Adrenal gland (tissue), 12 donors: ENCODE measurements around the gene SLC35C1. TPM values are rescaled to one million over a fixed set of nuclear protein-coding genes. Genes with fewer than 3 reads are reported as not detected.

Source experiments
- DNase-seq, 7 donors: peaks; one replicate each; pipeline ENCODE4 v3.0.0-alpha.2; 2019 to 2020
- H3K27ac ChIP-seq, 5 donors: fragments of 200-600 bp; sonication (generic) in 4 of 5; 1 replicate in 3 of 5; 2 replicates in 2 of 5; pipeline versions ENCODE4 v1.5.1 to v1.8.0; 2016 to 2020; ENCODE audit warnings: mild to moderate bottlenecking in 1 of 5
- H3K27me3 ChIP-seq: fragments of 200-600 bp; 2 replicates; pipeline ENCODE4 v1.8.0; 2021
- H3K36me3 ChIP-seq, 2 donors: fragments of 200-600 bp; replicated peaks in 1 of 2; 1 replicate in 1 of 2; 2 replicates in 1 of 2; pipeline versions ENCODE4 v1.5.1 to v1.8.0; 2018 to 2022
- H3K4me1 ChIP-seq, 2 donors: fragments of 200-600 bp; replicated peaks in 1 of 2; 1 replicate in 1 of 2; 2 replicates in 1 of 2; pipeline versions ENCODE4 v1.5.1 to v1.8.0; 2018 to 2021
- H3K4me3 ChIP-seq, 4 donors: fragments of 200-600 bp; sonication (generic) in 3 of 4; one replicate each; pipeline ENCODE4 v1.5.1; 2016 to 2018
- H3K9me3 ChIP-seq, 3 donors: fragments of 200-600 bp; sonication (generic) in 1 of 3; replicated peaks in 1 of 3; 1 replicate in 2 of 3; 2 replicates in 1 of 3; pipeline versions ENCODE4 v1.5.1 to v1.8.0; 2016 to 2021
- POLR2A ChIP-seq, 2 donors: fragments of 450-650 bp; IDR thresholded peaks; one replicate each; pipeline ENCODE4 v1.6.1; 2017; ENCODE audit warnings: antibody characterized with exemption in 2 of 2, mild to moderate bottlenecking in 2 of 2, moderate library complexity in 1 of 2
- WGBS, 4 donors: extraction: QIAGEN DNeasy Blood & Tissue Kit in 2 of 4; methylation state at CpG; one replicate each; pipeline versions ENCODE4 v1.1.5 to v1.1.7; 2013 to 2017; 5-methylcytosine and 5-hydroxymethylcytosine counted together
- intact Hi-C, 2 donors: fragments of 100-400 bp; cut with DNase I; formaldehyde crosslinking; loops; one replicate each; pipeline versions ENCODE4 v1.14.1 to v1.15.0; 2022 to 2023
- polyA plus RNA-seq, 3 donors: library from polyadenylated mRNA; stranded (reverse); fragments of 200-250 nt in 2 of 3; fragments of 350-450 nt in 1 of 3; fragmentation: Illumina TruSeq in 1 of 3; extraction: RNeasy Lipid Tissue Mini Kit (QIAGEN cat#74804) in 1 of 3; gene quantifications; one replicate each; pipeline ENCODE4 v1.2.3, GENCODE V29; 2013 to 2014
- total RNA-seq, 9 donors: library from RNA; depleted of rRNA in 4 of 9; stranded (reverse); fragments of >200 nt in 4 of 9; fragments of 120-200 nt in 1 of 9; fragmentation: NEBNext Ultra II Directional in 1 of 9; extraction: Animal tissue kit (Norgen Biotek cat#: 25700) in 1 of 9; gene quantifications; one replicate each; pipeline versions ENCODE4 v1.1.0 to v1.2.4, GENCODE V29; 2013 to 2023
- TF ChIP-seq, protein P1 (sequence below), 6 experiments: fragments of 450-650 bp in 4 of 6; fragments of 200-600 bp in 2 of 6; sonication (generic) in 1 of 6; IDR thresholded peaks; 1 replicate in 5 of 6; 2 replicates in 1 of 6; pipeline versions ENCODE4 v1.5.1 to v1.8.0; 2016 to 2021; ENCODE audit warnings: antibody characterized with exemption in 6 of 6, mild to moderate bottlenecking in 2 of 6, moderate library complexity in 1 of 6
- donor health status: healthy with polysubstance abuse.
- donor health status: Bipolar disorder and iron deficiency.
- donor health status: DM: yes; HTN: yes; CAD: no.
- donor health status: DM: no; HTN: no; CAD: no.
- donor health status: DM: no; HTN: no; CAD: no.
- donor health status: DM: yes; HTN: yes; CAD: no.

SLC35C1 gene
- total and polyA plus RNA-seq, 12 donors, result 4.4 to 17.3 (median 10.1) TPM

DNA sequence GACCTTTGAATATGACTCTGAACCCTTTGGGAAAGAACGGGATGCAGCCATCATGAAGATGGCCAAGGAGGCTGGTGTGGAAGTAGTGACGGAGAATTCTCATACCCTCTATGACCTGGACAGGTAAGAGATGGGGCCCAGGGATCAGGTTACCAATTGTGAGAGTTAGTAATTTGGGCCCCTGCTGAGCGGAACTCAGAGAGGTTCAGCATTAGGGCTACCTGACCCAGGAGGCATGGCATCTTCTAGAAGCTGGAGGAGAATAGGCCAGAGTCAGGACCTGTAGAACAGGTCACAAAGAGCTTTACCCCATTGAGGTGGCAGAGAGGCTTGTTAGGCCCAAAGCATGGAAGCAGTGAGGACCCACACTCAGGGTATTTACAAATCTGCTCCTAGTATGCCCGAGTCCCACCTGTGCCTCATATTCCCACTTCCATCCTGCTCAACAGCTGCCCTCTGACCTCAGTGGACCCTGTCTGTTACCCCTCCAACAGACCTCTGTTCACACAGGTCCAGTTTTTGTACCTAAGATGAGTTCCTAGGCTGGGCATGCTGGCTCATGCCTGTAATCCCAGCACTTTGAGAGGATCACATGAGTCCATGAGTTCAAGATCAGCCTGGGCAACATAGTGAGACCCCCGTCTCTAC, 53.9 kb downstream of the SLC35C1 start:
- H3K4me1 ChIP-seq, result peaks cover 36 to 59% of the 10 kb centered on the region in 2 donors
- intact Hi-C loops, result no loop called here

GRCh38 chr11:45859661-45860140, 54.8 kb downstream of the SLC35C1 start:
- H3K27me3 ChIP-seq, result no peaks in the 10 kb centered on the region
- H3K9me3 ChIP-seq, result no peaks in the 10 kb centered on the region
- intact Hi-C loops, result loop anchor here in 1 of 2 donors (10.0 kb wide), 2 partner anchors 55 to 145 kb away; partner anchors contain the start of gene PEX16
- WGBS, 4 donors, result 24 to 51% (median 32%) methylated on average over 6 to 12 of the region's 12 CpGs
- peak in 1 of 2 donors; percentile 81 for TF ChIP-seq POLR2A (IDR thresholded peaks at IDR 0.05)
- TF ChIP-seq, protein P1, sequence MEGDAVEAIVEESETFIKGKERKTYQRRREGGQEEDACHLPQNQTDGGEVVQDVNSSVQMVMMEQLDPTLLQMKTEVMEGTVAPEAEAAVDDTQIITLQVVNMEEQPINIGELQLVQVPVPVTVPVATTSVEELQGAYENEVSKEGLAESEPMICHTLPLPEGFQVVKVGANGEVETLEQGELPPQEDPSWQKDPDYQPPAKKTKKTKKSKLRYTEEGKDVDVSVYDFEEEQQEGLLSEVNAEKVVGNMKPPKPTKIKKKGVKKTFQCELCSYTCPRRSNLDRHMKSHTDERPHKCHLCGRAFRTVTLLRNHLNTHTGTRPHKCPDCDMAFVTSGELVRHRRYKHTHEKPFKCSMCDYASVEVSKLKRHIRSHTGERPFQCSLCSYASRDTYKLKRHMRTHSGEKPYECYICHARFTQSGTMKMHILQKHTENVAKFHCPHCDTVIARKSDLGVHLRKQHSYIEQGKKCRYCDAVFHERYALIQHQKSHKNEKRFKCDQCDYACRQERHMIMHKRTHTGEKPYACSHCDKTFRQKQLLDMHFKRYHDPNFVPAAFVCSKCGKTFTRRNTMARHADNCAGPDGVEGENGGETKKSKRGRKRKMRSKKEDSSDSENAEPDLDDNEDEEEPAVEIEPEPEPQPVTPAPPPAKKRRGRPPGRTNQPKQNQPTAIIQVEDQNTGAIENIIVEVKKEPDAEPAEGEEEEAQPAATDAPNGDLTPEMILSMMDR (IDR thresholded peaks at IDR 0.05), result no peak
- peaks cover 36 to 51% of the 10 kb centered on the region in 2 donors for H3K4me1 ChIP-seq
- peak; percentile 95 to 99 (median 97) for DNase-seq
- H3K27ac ChIP-seq, result peak overlapping the region; percentile 19 to 87 (median 77)
- peaks cover 0 to 54% of the 10 kb centered on the region in 2 donors for H3K36me3 ChIP-seq
- no peak overlapping the region for H3K4me3 ChIP-seq

More for the DNA sequence above, 53.9 kb downstream of the SLC35C1 start:
- peaks cover 0 to 46% of the 10 kb centered on the region in 2 donors for H3K36me3 ChIP-seq
- DNase-seq, result peak in 2 of 7 donors; percentile 27 to 51
- H3K27ac ChIP-seq, result peak overlapping the region; percentile 19 to 87 (median 77)
- TF ChIP-seq, protein P1 (IDR thresholded peaks at IDR 0.05), result no peak
- no peak for TF ChIP-seq POLR2A (IDR thresholded peaks at IDR 0.05)
- H3K4me3 ChIP-seq, result no peak overlapping the region
- 73 to 84% (median 76%) methylated on average over 5 of the region's 5 CpGs for WGBS, 4 donors
- H3K27me3 ChIP-seq, result no peaks in the 10 kb centered on the region
- H3K9me3 ChIP-seq, result no peaks in the 10 kb centered on the region

- DNase-seq, result peak in 2 of 7 donors; percentile 22 to 53
- TF ChIP-seq, protein P1 (IDR thresholded peaks at IDR 0.05), result no peak
- no peak for TF ChIP-seq POLR2A (IDR thresholded peaks at IDR 0.05)
- H3K9me3 ChIP-seq, result no peaks in the 10 kb centered on the region
- peaks cover 0 to 55% of the 10 kb centered on the region in 2 donors for H3K36me3 ChIP-seq
- intact Hi-C loops, result loop anchor here in 1 of 2 donors (10.0 kb wide), 2 partner anchors 54 to 144 kb away; partner anchors contain the start of gene PEX16
- H3K27me3 ChIP-seq, result no peaks in the 10 kb centered on the region
- WGBS, 4 donors, result 85 to 94% (median 92%) methylated on average over 5 of the region's 5 CpGs
- H3K4me1 ChIP-seq, result peaks cover 36 to 46% of the 10 kb centered on the region in 2 donors
- H3K27ac ChIP-seq, result peak overlapping the region; percentile 19 to 87 (median 77)
- H3K4me3 ChIP-seq, result no peak overlapping the region
Observed at GRCh38 chr11:45860348-45860747, 55.4 kb downstream of the SLC35C1 start.

- H3K4me3 ChIP-seq, result no peak overlapping the region
- H3K27ac ChIP-seq, result peak overlapping the region in 3 of 5 donors; percentile 77 to 87 (median 83)
- peak in 2 of 7 donors; percentile 27 to 55 for DNase-seq
- H3K27me3 ChIP-seq, result no peaks in the 10 kb centered on the region
- H3K4me1 ChIP-seq, result peaks cover 36 to 40% of the 10 kb centered on the region in 2 donors
- no peaks in the 10 kb centered on the region for H3K9me3 ChIP-seq
- TF ChIP-seq, protein P1 (IDR thresholded peaks at IDR 0.05), result no peak
- TF ChIP-seq POLR2A (IDR thresholded peaks at IDR 0.05), result no peak
- peaks cover 0 to 55% of the 10 kb centered on the region in 2 donors for H3K36me3 ChIP-seq
- intact Hi-C loops, result loop anchor here in 1 of 2 donors (10.0 kb wide), 2 partner anchors 54 to 144 kb away; partner anchors contain the start of gene PEX16
- 89 to 95% (median 94%) methylated on average over 8 to 10 of the region's 10 CpGs for WGBS, 4 donors
Observed at GRCh38 chr11:45860764-45861510, 56.0 kb downstream of the SLC35C1 start.
